Liver (tissue), 9 donors: ENCODE measurements around the gene TFDP1. TPM values are rescaled to one million over a fixed set of nuclear protein-coding genes. Genes with fewer than 3 reads are reported as not detected.

ENCODE experiments used
- DNase-seq: peaks from one replicate; pipeline ENCODE4 v3.0.0-alpha.2; 2017; ENCODE audit warnings: low spot score
- H3K27ac ChIP-seq, 2 donors: one replicate each; pipeline ENCODE4 v1.7.0; 2013; ENCODE audit warnings: inconsistent platforms in 2 of 2, low read length in 2 of 2, control low read depth in 1 of 2, low read depth in 1 of 2, mild to moderate bottlenecking in 1 of 2
- H3K27me3 ChIP-seq, 4 donors: one replicate each; pipeline versions ENCODE4 v1.6.1 to v1.7.0; 2013; ENCODE audit warnings: low read length in 3 of 4, inconsistent platforms in 1 of 4, mild to moderate bottlenecking in 1 of 4, moderate library complexity in 1 of 4; ENCODE audit not compliant: control insufficient read depth in 4 of 4, insufficient read depth in 4 of 4
- H3K36me3 ChIP-seq, 4 donors: one replicate each; pipeline versions ENCODE4 v1.6.1 to v1.7.0; 2013; ENCODE audit warnings: low read length in 3 of 4, mild to moderate bottlenecking in 3 of 4, low read depth in 1 of 4, moderate library complexity in 1 of 4; ENCODE audit not compliant: control insufficient read depth in 4 of 4, insufficient read depth in 3 of 4
- H3K4me1 ChIP-seq, 4 donors: one replicate each; pipeline versions ENCODE4 v1.6.1 to v1.7.0; 2013; ENCODE audit warnings: low read length in 3 of 4, mild to moderate bottlenecking in 3 of 4, moderate library complexity in 1 of 4; ENCODE audit not compliant: control insufficient read depth in 4 of 4, insufficient read depth in 4 of 4
- H3K4me3 ChIP-seq, 3 donors: one replicate each; pipeline versions ENCODE4 v1.6.1 to v1.7.0; 2013; ENCODE audit warnings: low read length in 3 of 3, control low read depth in 1 of 3, low read depth in 1 of 3, mild to moderate bottlenecking in 1 of 3
- H3K9ac ChIP-seq, 2 donors: one replicate each; pipeline ENCODE4 v1.7.0; 2013; ENCODE audit warnings: low read length in 2 of 2, mild to moderate bottlenecking in 2 of 2, moderate library complexity in 2 of 2, control low read depth in 1 of 2, low read depth in 1 of 2
- H3K9me3 ChIP-seq, 4 donors: one replicate each; pipeline versions ENCODE4 v1.6.1 to v1.7.0; 2013; ENCODE audit warnings: low read length in 3 of 4; ENCODE audit not compliant: control insufficient read depth in 4 of 4
- ATF3 ChIP-seq: IDR thresholded peaks from 2 replicates; pipeline ENCODE4 v1.6.1; 2016; ENCODE audit warnings: antibody characterized with exemption
- EGR1 ChIP-seq, 2 donors: IDR thresholded peaks; 2 replicates each; pipeline ENCODE4 v1.6.1; 2016 to 2018; ENCODE audit warnings: antibody characterized with exemption in 2 of 2, low read depth in 2 of 2
- FOXA1 ChIP-seq: IDR thresholded peaks from 2 replicates; pipeline ENCODE4 v1.6.1; 2016; ENCODE audit warnings: antibody characterized with exemption
- GABPA ChIP-seq, 2 donors: IDR thresholded peaks in 1 of 2; conservative IDR thresholded peaks in 1 of 2; 2 replicates each; pipeline ENCODE4 v1.6.1; 2016; ENCODE audit warnings: antibody characterized with exemption in 2 of 2, mild to moderate bottlenecking in 1 of 2, moderate library complexity in 1 of 2
- HNF4A ChIP-seq, 2 donors: conservative IDR thresholded peaks; 2 replicates each; pipeline ENCODE4 v1.6.1; 2016; ENCODE audit warnings: antibody characterized with exemption in 2 of 2, mild to moderate bottlenecking in 2 of 2
- HNF4G ChIP-seq: IDR thresholded peaks from 2 replicates; pipeline ENCODE4 v1.6.1; 2016; ENCODE audit warnings: antibody characterized with exemption
- JUND ChIP-seq, 2 donors: IDR thresholded peaks; 2 replicates each; pipeline ENCODE4 v1.6.1; 2016; ENCODE audit warnings: antibody characterized with exemption in 2 of 2
- MAX ChIP-seq: IDR thresholded peaks from 2 replicates; pipeline ENCODE4 v1.6.1; 2016; ENCODE audit warnings: antibody characterized with exemption
- NR2F2 ChIP-seq: IDR thresholded peaks from 2 replicates; pipeline ENCODE4 v1.6.1; 2016; ENCODE audit warnings: antibody characterized with exemption
- REST ChIP-seq: IDR thresholded peaks from 2 replicates; pipeline ENCODE4 v1.6.1; 2016; ENCODE audit warnings: antibody characterized with exemption, mild to moderate bottlenecking
- RXRA ChIP-seq, 2 donors: IDR thresholded peaks; 2 replicates each; pipeline ENCODE4 v1.6.1; 2017 to 2018; ENCODE audit warnings: antibody characterized with exemption in 2 of 2, mild to moderate bottlenecking in 1 of 2
- SP1 ChIP-seq: IDR thresholded peaks from 2 replicates; pipeline ENCODE4 v1.6.1; 2018; ENCODE audit warnings: antibody characterized with exemption, mild to moderate bottlenecking
- TAF1 ChIP-seq: conservative IDR thresholded peaks from 2 replicates; pipeline ENCODE4 v1.6.1; 2016; ENCODE audit warnings: antibody characterized with exemption, mild to moderate bottlenecking
- YY1 ChIP-seq: IDR thresholded peaks from 2 replicates; pipeline ENCODE4 v1.6.1; 2016; ENCODE audit warnings: antibody characterized with exemption, mild to moderate bottlenecking
- WGBS: extraction: QIAGEN DNeasy Blood & Tissue Kit; methylation state at CpG from one replicate; pipeline ENCODE4 v1.1.7; 2013; 5-methylcytosine and 5-hydroxymethylcytosine counted together
- polyA plus RNA-seq, 2 donors: library from polyadenylated mRNA; stranded (reverse) in 1 of 2; unstranded in 1 of 2; fragments of 200-250 nt in 1 of 2; fragments of >200 nt in 1 of 2; fragmentation: Nextera tagmentation in 1 of 2; extraction: Ambion mirVana in 1 of 2; gene quantifications; one replicate each; pipeline versions ENCODE4 v1.2.1 to v1.2.3, GENCODE V29; 2013 to 2015
- total RNA-seq, 2 donors: library from RNA; depleted of rRNA; stranded (reverse); fragments of >200 nt; gene quantifications; one replicate each; pipeline ENCODE4 v1.2.3, GENCODE V29; 2014
- donor health status: healthy.
- donor health status: healthy.
- donor health status: healthy.
- donor health status: healthy.
- donor health status: healthy.

Gene TFDP1
- total and polyA plus RNA-seq, 4 donors = 9.9 to 140 (median 17.8) TPM

- 80% methylated on average over 19 of the region's 19 CpGs for WGBS
- Histone ChIP-seq H3K4me3 (no peak overlapping the region), H3K27ac (no peak overlapping the region), H3K9ac (no peak overlapping the region), H3K36me3 (peaks cover 0 to 8% (median 2%) of the 10 kb centered on the region in 4 donors), H3K9me3 (no peaks in the 10 kb centered on the region), H3K4me1 (peaks cover 0 to 4% (median 1%) of the 10 kb centered on the region in 4 donors), H3K27me3 (no peaks in the 10 kb centered on the region)
- TF ChIP-seq FOXA1 = no peak
- peak; percentile 40 for TF ChIP-seq NR2F2
- no peak for DNase-seq
Observed at GRCh38 chr13:113546571-113547237, 37.8 kb upstream of the TFDP1 start.

- H3K27me3 ChIP-seq = no peaks in the 10 kb centered on the region
- H3K36me3 ChIP-seq = peaks cover 0 to 8% (median 2%) of the 10 kb centered on the region in 4 donors
Observed at GRCh38 chr13:113547238-113547971, 37.1 kb upstream of the TFDP1 start.

GRCh38 chr13:113548171-113548641, 36.3 kb upstream of the TFDP1 start:
- no peak overlapping the region for H3K27ac ChIP-seq
- no peaks in the 10 kb centered on the region for H3K27me3 ChIP-seq
- H3K4me1 ChIP-seq = peaks cover 0 to 4% (median 1%) of the 10 kb centered on the region in 4 donors
- no peaks in the 10 kb centered on the region for H3K9me3 ChIP-seq
- no peak for DNase-seq
- H3K36me3 ChIP-seq = peaks cover 0 to 8% (median 2%) of the 10 kb centered on the region in 4 donors
- no peak overlapping the region for H3K9ac ChIP-seq
- WGBS = 97% methylated on average over 32 of the region's 32 CpGs
- no peak for TF ChIP-seq HNF4G
- no peak for TF ChIP-seq ATF3
- no peak for TF ChIP-seq MAX
- no peak for TF ChIP-seq TAF1
- TF ChIP-seq NR2F2 = no peak
- H3K4me3 ChIP-seq = no peak overlapping the region

More at GRCh38 chr13:113547238-113547971, 37.1 kb upstream of the TFDP1 start:
- 90% methylated on average over 27 of the region's 27 CpGs for WGBS
- no peak overlapping the region for H3K9ac ChIP-seq
- peaks cover 0 to 4% (median 1%) of the 10 kb centered on the region in 4 donors for H3K4me1 ChIP-seq
- H3K4me3 ChIP-seq = no peak overlapping the region
- TF ChIP-seq JUND (IDR thresholded peaks at IDR 0.05) = no peak
- no peak for TF ChIP-seq TAF1
- no peak for TF ChIP-seq FOXA1
- TF ChIP-seq GABPA (IDR thresholded peaks at IDR 0.05 in 1 of 2, conservative IDR thresholded peaks at IDR 0.05 in 1 of 2) = no peak
- no peak for TF ChIP-seq RXRA (IDR thresholded peaks at IDR 0.05)
- DNase-seq = no peak
- H3K9me3 ChIP-seq = no peaks in the 10 kb centered on the region
- no peak overlapping the region for H3K27ac ChIP-seq

GRCh38 chr13:113548778-113549621, 35.6 kb upstream of the TFDP1 start:
- Histone ChIP-seq H3K27me3 (no peaks in the 10 kb centered on the region), H3K4me3 (no peak overlapping the region), H3K9me3 (no peaks in the 10 kb centered on the region), H3K36me3 (peaks cover 0 to 8% (median 2%) of the 10 kb centered on the region in 4 donors), H3K9ac (no peak overlapping the region), H3K4me1 (peaks cover 0 to 4% (median 1%) of the 10 kb centered on the region in 4 donors), H3K27ac (no peak overlapping the region)
- DNase-seq = no peak
- 94% methylated on average over 25 of the region's 25 CpGs for WGBS
- no peak for TF ChIP-seq HNF4A (conservative IDR thresholded peaks at IDR 0.05)
- TF ChIP-seq MAX = no peak
- no peak for TF ChIP-seq REST
- no peak for TF ChIP-seq YY1
- no peak for TF ChIP-seq EGR1 (IDR thresholded peaks at IDR 0.05; ENCODE audit: low read depth in 2 of 2)
- TF ChIP-seq SP1 = no peak
- TF ChIP-seq JUND (IDR thresholded peaks at IDR 0.05) = no peak
- no peak for TF ChIP-seq NR2F2
